Activated T-helper 2 cell treated with anti-CD3 and anti-CD28 coated beads, Interferon-gamma antibody, Interleukin-2, Interleukin-4, amounts not matched to agents 10 μg/mL and 5 μg/mL and 100 μg/mL, durations not matched to agents 14 hours and 24 hours and 36 hours (primary cell): ENCODE measurements around the gene SH3BP5. TPM values are rescaled to one million over a fixed set of nuclear protein-coding genes. Genes with fewer than 3 reads are reported as not detected.

Experiments
- DNase-seq: peaks from one replicate; pipeline ENCODE4 v3.0.0; 2021; ENCODE audit warnings: low spot score
- H3K27ac Mint-ChIP-seq: one replicate; pipeline ENCODE4 v1.8.0; 2021; ENCODE audit warnings: mixed read lengths
- H3K27me3 Mint-ChIP-seq: one replicate; pipeline ENCODE4 v1.8.0; 2021; ENCODE audit warnings: low read depth, mixed read lengths
- H3K36me3 Mint-ChIP-seq: one replicate; pipeline ENCODE4 v1.8.0; 2021; ENCODE audit warnings: low read depth, mixed read lengths
- H3K4me1 Mint-ChIP-seq: one replicate; pipeline ENCODE4 v1.8.0; 2021; ENCODE audit warnings: low read depth, mixed read lengths
- H3K4me3 Mint-ChIP-seq: one replicate; pipeline ENCODE4 v1.8.0; 2021; ENCODE audit warnings: low read depth, mild to moderate bottlenecking, moderate library complexity, mixed read lengths
- H3K9me3 Mint-ChIP-seq: one replicate; pipeline ENCODE4 v1.8.0; 2021; ENCODE audit warnings: mixed read lengths
- intact Hi-C: fragments of 100-400 bp; cut with micrococcal nuclease; formaldehyde crosslinking; loops from one replicate; pipeline ENCODE4 v1.15.1; 2023
- total RNA-seq: library from RNA; stranded (reverse); gene quantifications from 2 replicates; pipeline ENCODE4 v1.2.3, GENCODE V29; 2022

The SH3BP5 gene
- total RNA-seq, 1 donor from 2014 or later: 15.0 TPM

DNA sequence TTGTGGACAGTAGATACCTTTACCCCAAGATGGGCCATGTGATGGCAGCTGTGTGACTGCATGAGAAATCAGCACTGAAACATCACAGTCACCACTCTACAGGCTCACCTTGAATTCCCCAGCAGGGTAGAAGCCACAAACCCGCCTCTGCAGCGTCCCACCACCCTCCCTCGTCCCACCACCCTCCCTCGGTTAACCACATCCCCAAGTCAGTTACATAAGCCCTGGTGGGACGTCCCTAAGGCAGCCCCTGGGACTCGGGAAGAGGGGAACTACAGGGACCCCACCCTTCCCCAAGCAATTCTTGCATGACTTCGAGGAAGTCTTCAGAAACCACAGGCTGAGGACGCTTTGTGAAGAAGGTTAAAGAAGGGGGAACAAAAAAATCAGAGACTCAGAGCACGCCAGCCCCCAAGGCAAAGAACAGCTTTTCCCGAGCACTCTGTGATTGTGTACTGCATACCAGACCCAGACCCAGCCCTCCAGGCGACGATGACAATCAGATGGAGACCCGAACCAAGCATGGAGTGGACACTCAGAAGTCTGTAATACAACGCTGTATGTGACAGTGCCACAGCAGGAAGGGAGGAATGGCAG, 60.5 kb downstream of the SH3BP5 start:
- Mint-ChIP-seq H3K9me3 (no peaks in the 10 kb centered on the region), H3K4me1 (peaks cover 59% of the 10 kb centered on the region), H3K4me3 (peak overlapping the region; percentile 68), H3K27ac (peak overlapping the region; percentile 62), H3K27me3 (no peaks in the 10 kb centered on the region), H3K36me3 (peaks cover 14% of the 10 kb centered on the region)
- DNase-seq: peak; percentile 75
- intact Hi-C loops: no loop called here

DNA sequence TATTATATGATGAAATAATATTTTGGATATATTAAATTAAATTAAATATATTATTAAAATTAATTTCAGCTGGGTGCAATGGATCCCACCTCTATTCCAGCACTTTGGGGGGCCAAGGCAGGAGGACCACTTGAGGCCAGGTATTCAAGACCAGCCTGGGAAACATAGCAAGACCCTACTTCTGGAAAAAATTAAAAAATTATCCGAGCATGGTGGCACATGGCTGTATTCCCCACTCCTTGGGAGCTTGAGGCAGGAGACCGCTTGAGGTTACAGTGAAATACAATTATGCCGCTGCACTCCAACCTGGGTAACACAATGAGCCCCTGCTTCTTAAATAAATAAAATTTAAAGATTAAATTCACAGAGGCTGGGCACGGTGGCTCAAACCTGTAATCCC, 61.4 kb downstream of the SH3BP5 start:
- H3K27me3 Mint-ChIP-seq: no peaks in the 10 kb centered on the region
- intact Hi-C loops: no loop called here
- no peaks in the 10 kb centered on the region for H3K9me3 Mint-ChIP-seq
- H3K36me3 Mint-ChIP-seq: peaks cover 19% of the 10 kb centered on the region
- peaks cover 54% of the 10 kb centered on the region for H3K4me1 Mint-ChIP-seq
- H3K27ac Mint-ChIP-seq: no peak overlapping the region
- no peak for DNase-seq
- no peak overlapping the region for H3K4me3 Mint-ChIP-seq

DNA sequence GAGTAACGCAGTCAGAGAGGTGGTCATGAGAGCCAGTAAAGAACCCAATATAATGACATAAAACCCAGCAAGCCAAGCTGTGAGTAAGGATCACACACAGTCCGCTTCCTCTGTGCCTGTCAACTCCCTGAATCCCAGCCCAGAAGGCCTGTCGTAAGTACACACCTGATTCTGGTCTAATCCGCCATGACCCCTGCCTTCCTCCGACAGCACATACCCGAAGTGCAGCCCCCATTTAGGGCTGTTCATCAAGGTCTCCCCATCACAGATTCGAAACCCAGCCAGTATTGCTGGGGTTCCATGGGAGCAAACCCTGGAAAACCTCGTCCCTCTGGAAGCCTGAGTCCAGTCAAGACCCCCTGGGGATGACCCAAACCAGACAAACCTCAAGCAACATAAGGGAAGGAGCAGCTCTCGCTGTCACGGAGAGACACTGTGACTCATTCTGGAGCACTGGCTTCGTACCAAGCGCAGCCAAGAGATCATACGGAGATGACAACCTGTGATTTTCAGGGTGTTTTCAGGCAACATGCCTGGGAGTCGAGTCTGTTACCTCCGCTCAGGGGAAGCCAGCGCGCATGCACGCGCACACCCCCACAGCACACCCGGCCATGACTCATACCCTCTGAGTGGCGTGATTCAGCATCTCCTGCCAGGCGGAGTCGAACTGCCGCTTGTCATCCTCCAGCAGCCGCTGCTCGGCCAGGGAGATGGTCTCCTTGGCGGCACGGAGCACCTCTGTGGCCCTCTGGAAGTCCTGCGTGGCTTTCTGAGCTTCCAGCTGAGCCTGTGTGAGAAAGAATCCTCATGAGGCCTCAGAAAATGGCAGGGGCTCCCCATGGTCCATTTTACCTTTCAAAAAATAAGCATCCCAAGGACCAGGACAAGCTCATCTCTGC, 63.0 kb downstream of the SH3BP5 start:
- Mint-ChIP-seq H3K36me3 (peaks cover 17% of the 10 kb centered on the region), H3K4me3 (no peak overlapping the region), H3K4me1 (peaks cover 48% of the 10 kb centered on the region), H3K27me3 (no peaks in the 10 kb centered on the region), H3K27ac (peak overlapping the region; percentile 72), H3K9me3 (no peaks in the 10 kb centered on the region)
- peak; percentile 83 for DNase-seq
- intact Hi-C loops: loop anchor here (1.0 kb wide), 1 partner anchor 41 kb away; no protein-coding TSS in a partner anchor

DNA sequence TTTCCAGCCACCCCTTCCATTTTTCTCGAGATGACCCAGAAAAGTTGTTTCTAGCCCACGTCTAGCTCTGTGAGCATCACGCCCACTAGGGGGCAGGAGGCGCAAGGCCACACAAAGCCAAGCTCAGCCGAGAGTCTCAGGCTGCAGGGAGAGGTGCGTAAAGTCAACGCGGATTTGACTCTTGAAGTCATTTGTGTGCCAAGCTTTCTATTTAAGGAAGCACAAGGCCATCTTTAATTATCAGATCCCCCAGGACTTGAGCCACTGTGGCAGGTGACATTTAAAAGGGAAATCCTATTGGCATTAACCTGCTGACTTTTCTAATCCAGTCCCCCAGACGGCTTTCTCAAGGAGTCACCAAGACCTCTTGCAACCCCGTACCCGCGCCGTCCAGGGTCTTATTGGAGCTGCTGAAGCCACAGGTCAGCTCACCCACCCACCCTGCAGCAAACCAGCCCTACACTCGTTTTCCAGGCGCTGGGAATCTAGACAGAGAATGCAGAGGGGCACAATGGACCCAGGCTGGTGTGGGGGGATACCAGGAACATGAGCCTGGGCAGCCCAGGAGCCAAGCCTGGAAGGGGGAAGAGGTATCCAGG, 64.3 kb downstream of the SH3BP5 start:
- intact Hi-C loops: loop anchor here (1.0 kb wide), 5 partner anchors 24 to 137 kb away; partner anchors contain the start of gene SH3BP5
- peaks cover 41% of the 10 kb centered on the region for H3K4me1 Mint-ChIP-seq
- no peaks in the 10 kb centered on the region for H3K9me3 Mint-ChIP-seq
- H3K36me3 Mint-ChIP-seq: peaks cover 17% of the 10 kb centered on the region
- peak; percentile 75 for DNase-seq
- H3K27me3 Mint-ChIP-seq: no peaks in the 10 kb centered on the region
- H3K4me3 Mint-ChIP-seq: no peak overlapping the region
- H3K27ac Mint-ChIP-seq: no peak overlapping the region

DNA sequence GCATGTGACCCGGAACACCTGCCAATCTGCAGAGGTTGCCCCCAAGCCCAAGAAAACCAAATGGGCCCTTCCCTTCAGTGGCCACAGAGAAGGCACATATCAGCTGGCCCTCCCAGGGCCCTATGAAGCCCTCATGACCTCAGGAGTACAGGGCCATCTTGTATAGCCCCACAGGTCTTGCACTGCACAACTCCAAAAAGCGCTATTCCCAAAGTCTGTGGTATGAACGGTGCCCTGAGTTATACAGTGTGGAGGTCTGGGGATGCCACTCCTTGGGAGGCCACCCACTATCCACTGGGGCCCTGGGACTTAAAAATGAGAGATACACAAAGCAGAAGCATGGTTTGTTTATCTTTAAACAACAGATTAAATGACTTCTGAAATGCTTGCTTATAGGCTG, 64.9 kb downstream of the SH3BP5 start:
- Mint-ChIP-seq H3K36me3 (peaks cover 17% of the 10 kb centered on the region), H3K4me3 (no peak overlapping the region), H3K27ac (no peak overlapping the region), H3K4me1 (peaks cover 38% of the 10 kb centered on the region), H3K9me3 (no peaks in the 10 kb centered on the region), H3K27me3 (no peaks in the 10 kb centered on the region)
- intact Hi-C loops: no loop called here
- peak; percentile 6 for DNase-seq

DNA sequence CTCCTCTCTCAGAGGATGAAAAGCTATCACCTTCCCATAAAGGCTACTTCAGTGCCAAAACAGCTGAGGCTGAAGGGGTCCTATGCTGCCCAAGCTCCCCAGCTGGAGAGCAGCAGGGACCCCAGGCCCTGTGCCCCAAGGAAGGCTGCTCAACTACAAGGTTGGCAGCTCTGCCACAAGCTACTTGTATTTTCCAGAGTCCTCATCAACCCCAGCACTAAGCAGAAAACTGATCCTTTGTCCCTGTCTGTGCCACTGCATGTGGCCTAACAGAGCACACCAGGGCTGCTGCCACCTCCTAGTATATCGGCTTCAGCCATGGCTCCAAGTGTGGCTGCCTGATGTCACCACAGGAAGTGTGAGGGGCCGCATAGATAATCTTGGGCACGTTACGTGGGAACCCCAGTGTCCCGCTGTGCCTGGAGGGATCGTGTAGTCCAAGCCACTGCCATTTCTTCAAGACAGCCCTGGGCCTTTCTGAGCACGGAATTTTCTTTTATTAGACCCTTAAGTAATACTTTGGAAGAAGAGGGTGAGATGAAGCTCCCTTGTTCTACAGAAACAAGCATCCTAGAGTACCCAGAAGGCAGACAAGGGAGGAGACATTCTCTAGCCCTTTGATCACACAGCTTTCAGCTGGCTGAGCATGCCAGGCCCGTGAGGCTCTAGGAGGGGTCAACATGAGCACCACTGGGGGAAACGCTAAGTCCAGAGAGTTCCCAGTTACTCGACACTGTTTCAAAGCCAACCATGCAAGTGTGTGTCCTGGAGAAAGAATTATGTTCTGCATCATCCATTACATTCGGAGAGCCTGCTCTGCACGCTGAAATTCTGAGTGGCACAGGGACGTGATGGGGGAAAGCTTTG, 65.6 kb downstream of the SH3BP5 start:
- Mint-ChIP-seq H3K27me3 (no peaks in the 10 kb centered on the region), H3K36me3 (peaks cover 18% of the 10 kb centered on the region), H3K27ac (no peak overlapping the region), H3K4me1 (peaks cover 30% of the 10 kb centered on the region), H3K4me3 (no peak overlapping the region), H3K9me3 (no peaks in the 10 kb centered on the region)
- intact Hi-C loops: no loop called here
- peak; percentile 7 for DNase-seq

DNA sequence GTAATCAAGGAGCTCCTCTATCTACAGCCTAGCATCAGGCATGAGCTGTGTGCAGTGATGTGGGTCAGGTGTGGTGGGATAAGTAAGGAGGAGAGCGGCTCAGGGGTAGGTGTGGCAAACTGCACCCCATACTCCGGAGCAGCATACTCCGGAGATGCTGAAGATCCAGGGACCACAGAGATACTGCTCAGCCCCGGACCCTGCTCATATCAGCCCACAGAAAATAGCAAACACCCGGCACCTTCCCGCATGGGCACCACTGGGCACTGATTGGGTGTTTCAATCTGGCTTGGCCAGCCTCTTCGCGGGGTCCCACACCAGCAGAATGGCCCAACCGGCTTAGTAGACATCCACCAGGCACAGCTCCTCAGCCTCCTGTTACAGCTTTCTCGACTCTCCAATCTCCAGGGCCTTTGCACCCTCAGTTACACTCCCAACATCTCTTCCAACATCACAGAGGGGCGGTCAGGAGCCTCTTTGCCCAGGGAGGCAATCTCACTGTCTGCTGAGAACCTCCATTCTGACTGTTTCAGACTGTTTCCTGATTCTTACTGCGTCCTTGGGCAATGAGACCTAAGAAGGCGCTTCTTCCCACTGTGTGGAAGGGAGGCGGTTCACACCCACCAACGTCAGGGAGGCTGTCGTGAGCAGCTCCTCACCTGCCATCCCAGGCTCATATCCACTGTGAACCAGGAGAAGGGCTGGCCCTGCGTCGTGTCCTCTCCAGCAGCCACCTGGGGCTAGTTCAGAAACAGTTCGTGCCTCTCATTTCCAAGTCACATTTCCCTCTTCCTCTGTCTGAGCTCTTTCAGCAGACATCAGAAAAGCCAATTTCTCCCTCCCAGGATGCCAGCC, 66.5 kb downstream of the SH3BP5 start:
- intact Hi-C loops: no loop called here
- peak; percentile 7 for DNase-seq
- Mint-ChIP-seq H3K27me3 (no peaks in the 10 kb centered on the region), H3K27ac (no peak overlapping the region), H3K4me3 (no peak overlapping the region), H3K36me3 (peaks cover 24% of the 10 kb centered on the region), H3K9me3 (no peaks in the 10 kb centered on the region), H3K4me1 (peaks cover 28% of the 10 kb centered on the region)

DNA sequence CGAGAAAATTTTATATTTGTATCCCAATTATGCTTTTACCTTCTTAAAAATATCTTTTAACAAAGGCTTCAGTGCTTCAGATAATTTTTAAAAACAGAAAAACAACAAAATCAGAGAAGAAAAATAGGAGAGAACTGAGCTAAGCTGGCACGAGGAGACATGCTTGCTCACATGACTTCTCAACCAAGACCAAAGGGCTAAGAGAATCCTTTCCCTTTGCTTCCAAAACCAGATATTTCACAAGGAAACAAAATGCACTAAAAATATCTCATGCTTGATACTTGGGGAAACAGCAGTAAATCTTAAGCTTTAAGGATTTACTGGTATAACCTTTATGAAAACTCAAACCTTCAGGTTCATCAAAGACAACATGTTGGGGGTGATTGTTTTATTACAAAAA, 67.9 kb downstream of the SH3BP5 start:
- Mint-ChIP-seq H3K4me3 (no peak overlapping the region), H3K9me3 (no peaks in the 10 kb centered on the region), H3K27ac (no peak overlapping the region), H3K4me1 (peaks cover 17% of the 10 kb centered on the region), H3K36me3 (peaks cover 30% of the 10 kb centered on the region), H3K27me3 (no peaks in the 10 kb centered on the region)
- intact Hi-C loops: no loop called here
- DNase-seq: no peak

DNA sequence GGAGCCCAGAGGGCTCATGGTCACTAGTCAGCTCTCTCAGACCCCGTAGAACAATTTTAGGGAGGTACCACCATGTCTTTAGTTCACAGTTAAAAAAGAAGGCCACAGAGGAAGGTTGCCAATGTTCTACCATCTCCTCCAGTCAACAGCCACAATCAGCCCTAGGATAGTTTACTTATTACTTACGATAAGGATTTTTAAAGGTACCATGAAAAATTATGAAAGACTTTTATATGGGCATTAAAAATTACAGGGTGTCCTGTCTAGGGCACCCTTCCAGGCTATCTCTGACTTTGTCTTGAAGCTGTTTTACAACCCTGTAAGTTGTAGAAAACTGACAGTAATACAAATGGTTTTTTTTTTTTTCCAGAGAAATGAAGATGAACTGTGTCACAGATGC, 68.5 kb downstream of the SH3BP5 start:
- H3K4me3 Mint-ChIP-seq: no peak overlapping the region
- intact Hi-C loops: no loop called here
- H3K27ac Mint-ChIP-seq: no peak overlapping the region
- DNase-seq: no peak
- H3K4me1 Mint-ChIP-seq: peaks cover 12% of the 10 kb centered on the region
- peaks cover 28% of the 10 kb centered on the region for H3K36me3 Mint-ChIP-seq
- H3K27me3 Mint-ChIP-seq: no peaks in the 10 kb centered on the region
- no peaks in the 10 kb centered on the region for H3K9me3 Mint-ChIP-seq

DNA sequence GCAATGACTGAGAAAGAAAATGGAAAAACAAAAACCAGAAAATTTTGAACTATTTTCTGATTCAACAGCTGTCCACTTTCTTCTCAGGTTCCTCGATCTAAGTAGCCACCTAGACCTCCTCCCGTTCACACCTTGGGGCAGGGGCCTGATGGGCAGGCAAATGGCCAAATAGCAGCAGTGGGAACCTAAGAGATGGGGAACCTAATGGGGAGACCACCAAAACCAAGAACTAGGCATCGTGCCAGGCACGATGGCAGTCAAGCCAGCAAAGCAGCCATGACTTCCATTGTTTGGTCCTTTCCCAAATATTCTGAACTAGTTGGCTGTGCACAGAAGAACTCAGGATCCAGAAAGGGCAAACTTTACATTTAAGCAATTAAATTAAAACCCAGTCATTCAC, 69.3 kb downstream of the SH3BP5 start:
- no peaks in the 10 kb centered on the region for H3K27me3 Mint-ChIP-seq
- H3K4me3 Mint-ChIP-seq: no peak overlapping the region
- H3K4me1 Mint-ChIP-seq: peaks cover 8% of the 10 kb centered on the region
- H3K27ac Mint-ChIP-seq: no peak overlapping the region
- intact Hi-C loops: no loop called here
- H3K9me3 Mint-ChIP-seq: no peaks in the 10 kb centered on the region
- H3K36me3 Mint-ChIP-seq: peaks cover 28% of the 10 kb centered on the region
- peak; percentile 5 for DNase-seq

DNA sequence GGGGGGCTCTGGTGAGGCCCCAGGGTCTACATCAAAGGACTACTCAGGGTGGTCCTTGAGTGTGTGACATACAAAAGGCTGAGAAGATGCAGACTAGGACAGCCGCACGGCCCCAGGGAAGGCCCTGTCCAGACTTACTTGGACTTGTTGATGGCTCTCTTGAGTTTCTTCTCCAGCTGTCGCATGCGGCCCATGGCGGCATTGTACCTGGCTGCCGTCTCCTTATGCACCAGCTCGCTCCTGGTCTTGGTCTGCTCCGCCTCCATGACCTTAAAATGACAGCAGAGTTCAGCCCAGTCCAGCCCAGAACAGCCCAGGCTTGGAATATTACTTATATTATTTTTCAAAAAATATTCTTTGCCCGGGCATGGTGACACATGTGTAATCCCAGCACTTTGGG, 70.4 kb downstream of the SH3BP5 start:
- H3K4me1 Mint-ChIP-seq: peaks cover 8% of the 10 kb centered on the region
- no peaks in the 10 kb centered on the region for H3K27me3 Mint-ChIP-seq
- peak; percentile 4 for DNase-seq
- H3K36me3 Mint-ChIP-seq: peaks cover 33% of the 10 kb centered on the region
- intact Hi-C loops: no loop called here
- H3K27ac Mint-ChIP-seq: no peak overlapping the region
- no peaks in the 10 kb centered on the region for H3K9me3 Mint-ChIP-seq
- H3K4me3 Mint-ChIP-seq: no peak overlapping the region

DNA sequence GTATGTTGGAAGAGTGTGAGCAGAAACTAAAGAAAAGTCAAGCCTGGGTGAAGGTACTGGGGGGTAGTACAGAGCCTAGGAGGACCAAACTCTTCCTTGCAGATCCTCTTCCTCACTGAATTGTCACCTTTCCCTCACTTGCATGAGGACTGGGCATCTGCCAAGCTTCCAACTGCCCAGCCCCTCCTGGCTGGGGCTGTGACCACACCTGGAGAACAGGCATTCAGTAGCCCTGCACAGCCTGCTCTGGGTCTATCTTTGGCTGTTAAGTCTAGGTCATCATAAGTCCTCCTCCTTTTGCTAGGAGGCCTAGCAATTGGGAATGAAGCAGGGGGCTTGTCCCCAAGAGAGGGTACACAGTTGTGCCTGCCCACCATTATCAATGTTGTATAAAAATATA, 71.1 kb downstream of the SH3BP5 start:
- Mint-ChIP-seq H3K4me1 (peaks cover 8% of the 10 kb centered on the region), H3K27me3 (no peaks in the 10 kb centered on the region), H3K9me3 (no peaks in the 10 kb centered on the region), H3K27ac (no peak overlapping the region), H3K4me3 (no peak overlapping the region), H3K36me3 (peaks cover 34% of the 10 kb centered on the region)
- no peak for DNase-seq
- intact Hi-C loops: no loop called here
